Mesenchymal stem cell (in vitro differentiated cells and primary cell): Measurements from ENCODE around the gene AASDH.
A peak's percentile ranks its signal among the peaks of the same experiment; 100 is the strongest.

ENCODE experiments used
- DNase-seq: peaks from one replicate; pipeline ENCODE4 v3.0.0-alpha.2; 2013
- H2AFZ ChIP-seq: one replicate; pipeline ENCODE4 v1.6.1; 2013; ENCODE audit warnings: low read depth, mild to moderate bottlenecking, control low read depth, inconsistent platforms, low read length, moderate library complexity
- H2AK5ac ChIP-seq: 2 replicates; pipeline ENCODE4 v1.6.1; 2013; ENCODE audit warnings: low read length, moderate library complexity, mild to moderate bottlenecking, inconsistent platforms; ENCODE audit not compliant: severe bottlenecking
- H2BK120ac ChIP-seq: one replicate; pipeline ENCODE4 v1.6.1; 2013; ENCODE audit warnings: low read depth, mild to moderate bottlenecking, inconsistent platforms, low read length, moderate library complexity
- H2BK12ac ChIP-seq, 2 experiments: one replicate each; pipeline ENCODE4 v1.6.1; 2013; ENCODE audit warnings: inconsistent platforms in 2 of 2, low read length in 2 of 2, mild to moderate bottlenecking in 2 of 2, moderate library complexity in 2 of 2, control low read depth in 1 of 2
- H2BK15ac ChIP-seq: one replicate; pipeline ENCODE4 v1.6.1; 2013; ENCODE audit warnings: mild to moderate bottlenecking, low read depth, inconsistent platforms; ENCODE audit not compliant: poor library complexity, severe bottlenecking
- H2BK5ac ChIP-seq: 2 replicates; pipeline ENCODE4 v1.6.1; 2013; ENCODE audit warnings: low read depth, mild to moderate bottlenecking, low read length, control low read depth, inconsistent platforms; ENCODE audit not compliant: poor library complexity, severe bottlenecking
- H3K14ac ChIP-seq, 2 experiments: one replicate each; pipeline ENCODE4 v1.6.1; 2013; ENCODE audit warnings: inconsistent platforms in 2 of 2, low read length in 2 of 2, control low read depth in 1 of 2, mild to moderate bottlenecking in 1 of 2, moderate library complexity in 1 of 2
- H3K18ac ChIP-seq, 2 experiments: one replicate each; pipeline ENCODE4 v1.6.1; 2013; ENCODE audit warnings: inconsistent platforms in 2 of 2, low read length in 2 of 2, control low read depth in 1 of 2, low read depth in 1 of 2, mild to moderate bottlenecking in 1 of 2
- H3K23ac ChIP-seq, 2 experiments: one replicate each; pipeline ENCODE4 v1.6.1; 2013; ENCODE audit warnings: inconsistent platforms in 2 of 2, low read length in 2 of 2, mild to moderate bottlenecking in 2 of 2, moderate library complexity in 2 of 2, control low read depth in 1 of 2
- H3K27ac ChIP-seq: 2 replicates; pipeline ENCODE4 v1.5.1; 2013; ENCODE audit warnings: mild to moderate bottlenecking, moderate library complexity, low read length, control low read depth, inconsistent platforms; ENCODE audit not compliant: poor library complexity, severe bottlenecking
- H3K27me3 ChIP-seq, 2 experiments: 2 replicates each; pipeline versions ENCODE4 v1.6.1 to v1.7.0; 2013; ENCODE audit warnings: low read length in 2 of 2, mild to moderate bottlenecking in 2 of 2, moderate library complexity in 2 of 2, control low read depth in 1 of 2, inconsistent platforms in 1 of 2; ENCODE audit not compliant: control insufficient read depth in 1 of 2, insufficient read depth in 1 of 2
- H3K36me3 ChIP-seq, 2 experiments: 2 replicates each; pipeline versions ENCODE4 v1.6.1 to v1.7.0; 2013; ENCODE audit warnings: low read length in 2 of 2, control low read depth in 1 of 2, inconsistent platforms in 1 of 2, low read depth in 1 of 2, mild to moderate bottlenecking in 1 of 2; ENCODE audit not compliant: insufficient read depth in 2 of 2, control insufficient read depth in 1 of 2
- H3K4ac ChIP-seq, 2 experiments: one replicate each; pipeline ENCODE4 v1.6.1; 2013; ENCODE audit warnings: inconsistent platforms in 2 of 2, low read length in 2 of 2, mild to moderate bottlenecking in 2 of 2, moderate library complexity in 2 of 2, control low read depth in 1 of 2, low read depth in 1 of 2
- H3K4me1 ChIP-seq: 2 replicates; pipeline ENCODE4 v1.6.1; 2013; ENCODE audit warnings: low read depth, low read length, control low read depth; ENCODE audit not compliant: control insufficient read depth, insufficient read depth
- H3K4me2 ChIP-seq: 2 replicates; pipeline ENCODE4 v1.6.1; 2013; ENCODE audit warnings: low read length, mild to moderate bottlenecking, inconsistent platforms; ENCODE audit not compliant: poor library complexity, severe bottlenecking
- H3K4me3 ChIP-seq, 2 experiments: 2 replicates each; pipeline versions ENCODE4 v1.5.1 to v1.7.0; 2013; ENCODE audit warnings: low read length in 2 of 2, mild to moderate bottlenecking in 2 of 2, control low read depth in 1 of 2, low read depth in 1 of 2; ENCODE audit not compliant: insufficient read depth in 1 of 2
- H3K79me1 ChIP-seq: replicated peaks from 2 replicates; pipeline ENCODE4 v1.6.1; 2013; ENCODE audit warnings: mild to moderate bottlenecking, control low read depth, low read length, inconsistent platforms; ENCODE audit not compliant: poor library complexity, severe bottlenecking
- H3K9ac ChIP-seq: 2 replicates; pipeline ENCODE4 v1.7.0; 2013; ENCODE audit warnings: mild to moderate bottlenecking, low read length, moderate library complexity
- H3K9me3 ChIP-seq: 2 replicates; pipeline ENCODE4 v1.7.0; 2013; ENCODE audit warnings: mild to moderate bottlenecking, low read length; ENCODE audit not compliant: control insufficient read depth
- H4K8ac ChIP-seq: one replicate; pipeline ENCODE4 v1.6.1; 2013; ENCODE audit warnings: inconsistent platforms, mild to moderate bottlenecking, low read length, moderate library complexity
- H4K91ac ChIP-seq: one replicate; pipeline ENCODE4 v1.6.1; 2013; ENCODE audit warnings: mild to moderate bottlenecking, low read length, inconsistent platforms
- WGBS: methylation state at CpG from one replicate; pipeline ENCODE4 v1.1.7; 2013; ENCODE audit warnings: mixed read lengths; 5-methylcytosine and 5-hydroxymethylcytosine counted together

The AASDH gene

GRCh38 chr4:56348576-56348975, 38.7 kb downstream of the AASDH start:
- H3K79me1 ChIP-seq: no peaks in the 10 kb centered on the region

GRCh38 chr4:56345458-56345857, 41.8 kb downstream of the AASDH start:
- H4K8ac ChIP-seq: no peak overlapping the region
- no peak overlapping the region for H3K27ac ChIP-seq
- H3K18ac ChIP-seq: no peak overlapping the region
- no peak overlapping the region for H3K9ac ChIP-seq
- H3K4ac ChIP-seq: no peak overlapping the region
- WGBS: 100% methylated on average over 1 of the region's 4 CpGs
- no peak overlapping the region for H2BK5ac ChIP-seq
- H3K4me3 ChIP-seq: no peak overlapping the region
- H3K36me3 ChIP-seq: peaks cover 6 to 42% of the 10 kb centered on the region in 2 experiments
- no peak overlapping the region for H2AFZ ChIP-seq
- no peak overlapping the region for H4K91ac ChIP-seq
- no peak overlapping the region for H3K23ac ChIP-seq
- H3K9me3 ChIP-seq: no peaks in the 10 kb centered on the region
- H3K4me2 ChIP-seq: no peak overlapping the region
- no peaks in the 10 kb centered on the region for H3K79me1 ChIP-seq
- no peak for DNase-seq
- no peak overlapping the region for H2BK12ac ChIP-seq
- H2BK120ac ChIP-seq: no peak overlapping the region
- H3K4me1 ChIP-seq: no peaks in the 10 kb centered on the region
- no peaks in the 10 kb centered on the region for H3K27me3 ChIP-seq
- H2AK5ac ChIP-seq: no peak overlapping the region
- H3K14ac ChIP-seq: no peak overlapping the region
- H2BK15ac ChIP-seq: no peak overlapping the region

More at GRCh38 chr4:56348576-56348975, 38.7 kb downstream of the AASDH start:
- no peak overlapping the region for H2BK12ac ChIP-seq
- H2BK15ac ChIP-seq: no peak overlapping the region
- no peak overlapping the region for H3K27ac ChIP-seq
- no peaks in the 10 kb centered on the region for H3K9me3 ChIP-seq
- H2BK5ac ChIP-seq: no peak overlapping the region
- H3K23ac ChIP-seq: no peak overlapping the region
- H3K4ac ChIP-seq: no peak overlapping the region
- H4K91ac ChIP-seq: no peak overlapping the region
- peaks cover 6 to 48% of the 10 kb centered on the region in 2 experiments for H3K36me3 ChIP-seq
- H3K4me1 ChIP-seq: no peaks in the 10 kb centered on the region
- no peak overlapping the region for H2BK120ac ChIP-seq
- H3K4me2 ChIP-seq: no peak overlapping the region
- H2AK5ac ChIP-seq: no peak overlapping the region
- no peak overlapping the region for H3K4me3 ChIP-seq
- H3K27me3 ChIP-seq: no peaks in the 10 kb centered on the region
- no peak overlapping the region for H3K14ac ChIP-seq
- no peak overlapping the region for H3K18ac ChIP-seq
- no peak overlapping the region for H4K8ac ChIP-seq
- H2AFZ ChIP-seq: no peak overlapping the region
- H3K9ac ChIP-seq: no peak overlapping the region
- no peak for DNase-seq
- WGBS: 96% methylated on average over 3 of the region's 3 CpGs

- no peak for DNase-seq
- H3K4ac ChIP-seq: no peak overlapping the region
- WGBS: 50% methylated on average over 1 of the region's 1 CpG
Measured at GRCh38 chr4:56342746-56343145, 44.5 kb downstream of the AASDH start.

GRCh38 chr4:56330691-56331090, 56.6 kb downstream of the AASDH start:
- no peaks in the 10 kb centered on the region for H3K27me3 ChIP-seq
- no peak overlapping the region for H4K8ac ChIP-seq
- no peak overlapping the region for H3K9ac ChIP-seq
- H2BK15ac ChIP-seq: no peak overlapping the region
- no peak overlapping the region for H4K91ac ChIP-seq
- no peaks in the 10 kb centered on the region for H3K9me3 ChIP-seq
- H3K4me1 ChIP-seq: peaks cover 2% of the 10 kb centered on the region
- no peak overlapping the region for H3K4ac ChIP-seq
- 75% methylated on average over 2 of the region's 2 CpGs for WGBS
- H3K27ac ChIP-seq: no peak overlapping the region
- peak; percentile 11 for DNase-seq
- no peak overlapping the region for H3K18ac ChIP-seq
- no peaks in the 10 kb centered on the region for H3K79me1 ChIP-seq
- no peak overlapping the region for H2AFZ ChIP-seq
- no peak overlapping the region for H3K23ac ChIP-seq
- H3K4me2 ChIP-seq: no peak overlapping the region
- no peak overlapping the region for H2BK12ac ChIP-seq
- H3K4me3 ChIP-seq: no peak overlapping the region
- H3K14ac ChIP-seq: no peak overlapping the region
- H2BK5ac ChIP-seq: no peak overlapping the region
- no peak overlapping the region for H2AK5ac ChIP-seq
- no peaks in the 10 kb centered on the region for H3K36me3 ChIP-seq
- no peak overlapping the region for H2BK120ac ChIP-seq

More at GRCh38 chr4:56342746-56343145, 44.5 kb downstream of the AASDH start:
- H2BK120ac ChIP-seq: no peak overlapping the region
- H2BK15ac ChIP-seq: no peak overlapping the region
- H3K9me3 ChIP-seq: peaks cover 2% of the 10 kb centered on the region
- H3K4me2 ChIP-seq: no peak overlapping the region
- no peak overlapping the region for H4K91ac ChIP-seq
- H2AK5ac ChIP-seq: no peak overlapping the region
- H3K27ac ChIP-seq: no peak overlapping the region
- H3K79me1 ChIP-seq: no peaks in the 10 kb centered on the region
- no peaks in the 10 kb centered on the region for H3K27me3 ChIP-seq
- H2AFZ ChIP-seq: no peak overlapping the region
- no peak overlapping the region for H2BK5ac ChIP-seq
- no peak overlapping the region for H3K14ac ChIP-seq
- no peak overlapping the region for H3K18ac ChIP-seq
- H3K9ac ChIP-seq: no peak overlapping the region
- H3K4me3 ChIP-seq: no peak overlapping the region
- H2BK12ac ChIP-seq: no peak overlapping the region
- H3K36me3 ChIP-seq: peaks cover under 1 to 30% of the 10 kb centered on the region in 2 experiments
- no peaks in the 10 kb centered on the region for H3K4me1 ChIP-seq
- H4K8ac ChIP-seq: no peak overlapping the region
- H3K23ac ChIP-seq: no peak overlapping the region
